PFSK-1 (cell line): ENCODE results near the gene CHCHD10.

Experiments
- FOXP2 ChIP-seq: optimal IDR thresholded peaks from 2 replicates; pipeline ENCODE3; 2011; ENCODE audit warnings: borderline replicate concordance, control low read depth, inconsistent platforms; ENCODE audit not compliant: insufficient read depth; ENCODE audit errors: extremely low read length, extremely low read depth
- POLR2AphosphoS5 ChIP-seq: IDR thresholded peaks from 2 replicates; pipeline ENCODE4 v1.6.1; 2012; ENCODE audit warnings: low read depth, mild to moderate bottlenecking, control low read depth, low read length, moderate library complexity
- REST ChIP-seq, 2 experiments: IDR thresholded peaks; 2 replicates each; pipeline versions ENCODE4 v1.6.1 to v1.8.0; 2011 to 2012; ENCODE audit warnings: low read depth in 2 of 2, low read length in 2 of 2, control low read depth in 1 of 2, inconsistent platforms in 1 of 2, mild to moderate bottlenecking in 1 of 2, moderate library complexity in 1 of 2; ENCODE audit not compliant: insufficient read depth in 1 of 2
- SIN3A ChIP-seq: IDR thresholded peaks from 2 replicates; pipeline ENCODE4 v1.6.1; 2012; ENCODE audit warnings: mild to moderate bottlenecking, low read length, moderate library complexity, borderline replicate concordance; ENCODE audit not compliant: insufficient read depth
- TAF1 ChIP-seq: IDR thresholded peaks from 2 replicates; pipeline ENCODE4 v1.6.1; 2012; ENCODE audit warnings: low read length, control low read depth, borderline replicate concordance; ENCODE audit not compliant: insufficient read depth

CHCHD10 gene

GRCh38 chr22:23806837-23807236, 39.1 kb upstream of the CHCHD10 start:
- no peak for TF ChIP-seq FOXP2
- TF ChIP-seq TAF1, result no peak
- no peak for TF ChIP-seq REST (IDR thresholded peaks at IDR 0.05; ENCODE audit: insufficient read depth in 1 of 2, low read depth in 2 of 2, low read length in 2 of 2)

GRCh38 chr22:23804781-23805291, 37.1 kb upstream of the CHCHD10 start:
- TF ChIP-seq POLR2AphosphoS5 (no peak), FOXP2 (no peak), REST (IDR thresholded peaks at IDR 0.05; ENCODE audit: insufficient read depth in 1 of 2, low read depth in 2 of 2, low read length in 2 of 2) (no peak), SIN3A (no peak), TAF1 (no peak)

- TF ChIP-seq TAF1, result no peak
- no peak for TF ChIP-seq FOXP2
- TF ChIP-seq SIN3A, result no peak
- no peak for TF ChIP-seq REST (IDR thresholded peaks at IDR 0.05; ENCODE audit: insufficient read depth in 1 of 2, low read depth in 2 of 2, low read length in 2 of 2)
- no peak for TF ChIP-seq POLR2AphosphoS5
These were observed 35.4 kb upstream of the CHCHD10 start for GRCh38 chr22:23803001-23803819.

GRCh38 chr22:23801886-23802377, 34.2 kb upstream of the CHCHD10 start:
- no peak for TF ChIP-seq TAF1
- TF ChIP-seq FOXP2, result no peak
- no peak for TF ChIP-seq REST (IDR thresholded peaks at IDR 0.05; ENCODE audit: insufficient read depth in 1 of 2, low read depth in 2 of 2, low read length in 2 of 2)
- TF ChIP-seq POLR2AphosphoS5, result no peak
- no peak for TF ChIP-seq SIN3A
